Fibroblast of mammary gland (primary cell): Measurements from ENCODE around the gene RIPK3.
"Not testable (repeated sequence)": the region's sequence is repeated elsewhere in the genome, so short reads cannot be mapped to it uniquely, and the experiment has no call there.

ENCODE experiments used
- DNase-seq: peaks from one replicate; pipeline ENCODE4 v3.0.0-alpha.2; 2010; ENCODE audit warnings: low read depth
- H3K4me3 ChIP-seq: 2 replicates; pipeline ENCODE4 v1.5.1; 2011; ENCODE audit warnings: low read depth, mild to moderate bottlenecking, low read length, moderate library complexity; ENCODE audit not compliant: control insufficient read depth
- CTCF ChIP-seq: conservative IDR thresholded peaks from 2 replicates; pipeline ENCODE4 v1.5.1; 2011; ENCODE audit warnings: low read depth, low read length, inconsistent platforms; ENCODE audit not compliant: control insufficient read depth, insufficient read depth

The RIPK3 gene

GRCh38 chr14:24364841-24365240 is 25.1 kb upstream of the RIPK3 start:
- TF ChIP-seq CTCF: no peak
- DNase-seq: no peak
- no peak overlapping the region for H3K4me3 ChIP-seq

DNA sequence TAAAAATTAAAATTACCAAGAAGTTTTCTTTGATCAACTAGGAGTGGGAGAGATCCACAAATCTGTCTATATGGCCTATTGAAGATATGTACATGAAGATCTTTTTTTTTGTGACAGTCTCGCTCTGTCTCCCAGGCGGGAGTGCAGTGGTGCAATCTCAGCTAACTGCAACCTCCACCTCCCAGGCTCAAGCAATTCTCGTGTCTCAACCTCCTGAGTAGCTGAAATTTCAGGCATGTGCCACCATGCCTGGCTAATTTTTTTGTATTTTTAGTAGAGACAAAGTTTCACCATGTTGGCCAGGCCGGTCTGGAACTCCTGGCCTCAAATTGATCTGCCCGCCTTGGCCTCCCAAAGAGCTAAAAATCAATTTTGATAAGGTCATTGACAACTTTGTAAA is 23.6 kb upstream of the RIPK3 start:
- TF ChIP-seq CTCF: no peak
- no peak overlapping the region for H3K4me3 ChIP-seq
- DNase-seq: no peak

DNA sequence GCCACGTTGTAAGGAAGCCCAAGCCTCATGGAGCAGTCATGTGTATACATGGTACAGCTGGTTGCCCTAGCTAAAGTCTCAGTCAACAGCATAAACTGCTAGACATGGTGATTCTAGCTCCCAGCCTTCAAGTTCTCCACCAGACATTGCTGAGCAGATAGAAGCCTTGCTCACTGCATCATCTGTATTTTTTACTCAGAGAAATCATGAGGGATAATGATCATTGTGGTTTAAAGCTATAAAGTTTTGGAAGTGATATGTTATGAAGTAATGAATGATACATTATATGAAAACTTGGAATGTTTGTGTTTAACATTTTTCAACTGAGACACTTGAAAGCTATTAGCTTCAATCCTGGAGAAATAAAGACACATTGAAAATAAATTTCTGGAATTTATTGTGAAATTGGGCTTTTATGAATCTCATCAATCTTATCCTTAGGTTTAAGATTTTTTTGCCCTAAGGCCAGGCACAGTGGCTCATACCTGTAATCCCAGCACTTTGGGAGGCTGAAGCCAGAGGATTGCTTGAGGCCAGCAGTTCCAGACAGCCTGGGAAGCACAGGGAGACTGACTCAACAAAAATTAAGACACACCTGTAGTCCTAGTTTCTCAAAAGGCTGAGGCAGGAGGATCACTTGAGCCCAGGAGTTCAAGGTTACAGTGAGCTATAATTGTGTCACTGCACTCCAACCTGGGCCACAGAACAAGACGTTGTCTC is 22.6 kb upstream of the RIPK3 start:
- no peak overlapping the region for H3K4me3 ChIP-seq
- DNase-seq: no peak
- TF ChIP-seq CTCF: no peak

DNA sequence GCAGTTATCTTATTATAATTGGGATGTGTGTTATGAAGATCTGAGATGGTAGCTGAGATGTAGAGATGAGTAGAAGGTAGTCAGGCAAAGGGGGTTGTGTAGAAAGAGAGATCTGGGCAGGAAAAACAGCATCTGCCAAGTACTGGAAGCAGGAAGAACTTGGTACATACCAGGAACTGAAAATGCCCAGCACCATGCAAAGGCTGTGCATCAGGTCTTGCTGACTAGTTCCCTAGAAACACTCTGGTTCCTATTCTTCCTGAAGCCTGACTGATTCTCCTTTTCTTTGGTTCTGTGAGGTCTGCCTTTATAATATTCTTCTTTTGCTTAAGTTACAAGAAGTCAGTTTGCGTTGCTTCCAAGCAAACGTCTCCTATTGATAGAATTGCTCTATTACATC is 21.5 kb upstream of the RIPK3 start:
- no peak for DNase-seq
- TF ChIP-seq CTCF: no peak
- no peak overlapping the region for H3K4me3 ChIP-seq

DNA sequence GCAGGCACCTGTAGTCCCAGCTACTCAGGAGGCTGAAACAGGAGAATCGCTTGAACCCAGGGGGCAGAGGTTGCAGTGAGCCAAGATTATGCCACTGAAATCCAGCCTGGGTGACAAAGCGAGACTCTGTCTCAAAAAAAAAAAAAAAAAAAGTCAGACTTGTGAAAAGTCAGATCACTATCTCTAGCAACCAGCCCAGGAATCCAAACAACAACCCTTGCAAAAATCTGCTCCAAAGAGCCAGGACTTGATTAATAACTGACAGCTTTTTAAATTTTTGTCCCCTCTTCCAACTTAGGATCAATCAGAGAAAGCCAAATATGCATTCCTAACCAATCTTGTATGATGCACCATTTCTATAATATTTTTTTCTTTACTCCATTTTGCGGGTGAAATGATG is 20.5 kb upstream of the RIPK3 start:
- H3K4me3 ChIP-seq: no peak overlapping the region
- DNase-seq: no peak
- TF ChIP-seq CTCF: no peak

GRCh38 chr14:24356208-24356607 is 16.4 kb upstream of the RIPK3 start:
- no peak for DNase-seq
- H3K4me3 ChIP-seq: no peak overlapping the region
- TF ChIP-seq CTCF: no peak

GRCh38 chr14:24355009-24355408 is 15.2 kb upstream of the RIPK3 start:
- no peak overlapping the region for H3K4me3 ChIP-seq
- TF ChIP-seq CTCF: no peak
- DNase-seq: no peak

DNA sequence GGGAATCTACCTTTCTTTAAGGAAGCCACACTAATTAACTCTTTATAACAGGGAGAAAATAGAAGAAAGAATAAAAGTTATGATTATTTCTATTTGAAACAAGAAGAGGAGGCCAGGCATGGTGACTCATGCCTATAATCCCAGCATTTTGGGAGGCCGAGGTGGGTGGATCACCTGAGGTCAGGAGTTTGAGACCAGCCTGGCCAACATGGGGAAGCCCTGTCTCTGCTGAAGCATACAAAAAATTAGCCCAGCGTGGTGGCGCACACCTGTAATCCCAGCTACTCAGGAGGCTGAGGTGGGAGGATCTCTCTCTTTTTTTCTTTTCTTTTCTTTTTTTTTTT is 14.7 kb upstream of the RIPK3 start:
- not testable (repeated sequence) for H3K4me3 ChIP-seq, DNase-seq
